A549 (cell line): ENCODE measurements around the gene RASGEF1C.

Source experiments
- EP300 ChIP-seq, 2 experiments: fragments of >200 bp; sonication (Bioruptor Twin); formaldehyde crosslinking; IDR thresholded peaks; 2 replicates in 1 of 2; 3 replicates in 1 of 2; pipeline ENCODE4 v1.6.1; 2016 to 2017
- MYC ChIP-seq: IDR thresholded peaks from 2 replicates; pipeline ENCODE4 v1.6.1; 2012; ENCODE audit warnings: mild to moderate bottlenecking, inconsistent platforms, low read length, improper control_type of control experiment, borderline replicate concordance
- PBX3 ChIP-seq: IDR thresholded peaks from 2 replicates; pipeline ENCODE4 v1.6.1; 2012
- POLR2AphosphoS2 ChIP-seq: conservative IDR thresholded peaks from 2 replicates; pipeline ENCODE4 v1.6.1; 2012; ENCODE audit warnings: low read length, improper control_type of control experiment, inconsistent platforms
- ZFP36 ChIP-seq: fragments of 450-650 bp; IDR thresholded peaks from 2 replicates; pipeline ENCODE4 v1.6.1; 2014; ENCODE audit warnings: borderline replicate concordance; ENCODE audit not compliant: partially characterized antibody
- TF ChIP-seq, protein P1 (sequence below): fragments of >200 bp; sonication (Bioruptor Twin); formaldehyde crosslinking; IDR thresholded peaks from 3 replicates; pipeline ENCODE4 v1.5.1; 2016

DNA sequence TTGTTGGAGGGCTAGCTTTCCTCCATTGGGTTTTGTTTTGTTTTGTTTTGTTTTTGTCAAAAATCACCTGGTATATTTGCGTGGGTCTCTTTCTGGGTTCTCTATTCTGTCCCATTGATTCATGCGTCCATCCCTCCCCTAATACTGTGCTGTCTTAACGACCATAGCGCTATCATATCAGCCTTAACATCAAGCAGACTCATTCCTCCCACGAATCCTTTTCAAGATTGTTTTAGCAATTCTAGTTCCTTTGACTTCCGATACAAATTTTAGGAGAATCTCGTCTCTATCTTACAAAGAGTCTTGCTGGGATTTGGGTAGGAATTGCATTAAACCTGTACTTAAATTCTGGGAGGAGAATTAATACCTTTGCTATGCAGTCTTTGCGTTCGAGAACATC, 106.4 kb downstream of the RASGEF1C start:
- TF ChIP-seq, protein P1, sequence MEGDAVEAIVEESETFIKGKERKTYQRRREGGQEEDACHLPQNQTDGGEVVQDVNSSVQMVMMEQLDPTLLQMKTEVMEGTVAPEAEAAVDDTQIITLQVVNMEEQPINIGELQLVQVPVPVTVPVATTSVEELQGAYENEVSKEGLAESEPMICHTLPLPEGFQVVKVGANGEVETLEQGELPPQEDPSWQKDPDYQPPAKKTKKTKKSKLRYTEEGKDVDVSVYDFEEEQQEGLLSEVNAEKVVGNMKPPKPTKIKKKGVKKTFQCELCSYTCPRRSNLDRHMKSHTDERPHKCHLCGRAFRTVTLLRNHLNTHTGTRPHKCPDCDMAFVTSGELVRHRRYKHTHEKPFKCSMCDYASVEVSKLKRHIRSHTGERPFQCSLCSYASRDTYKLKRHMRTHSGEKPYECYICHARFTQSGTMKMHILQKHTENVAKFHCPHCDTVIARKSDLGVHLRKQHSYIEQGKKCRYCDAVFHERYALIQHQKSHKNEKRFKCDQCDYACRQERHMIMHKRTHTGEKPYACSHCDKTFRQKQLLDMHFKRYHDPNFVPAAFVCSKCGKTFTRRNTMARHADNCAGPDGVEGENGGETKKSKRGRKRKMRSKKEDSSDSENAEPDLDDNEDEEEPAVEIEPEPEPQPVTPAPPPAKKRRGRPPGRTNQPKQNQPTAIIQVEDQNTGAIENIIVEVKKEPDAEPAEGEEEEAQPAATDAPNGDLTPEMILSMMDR: no peak
- no peak for TF ChIP-seq MYC
- no peak for TF ChIP-seq ZFP36
- no peak for TF ChIP-seq PBX3
- TF ChIP-seq EP300 (IDR thresholded peaks at IDR 0.05): no peak
- TF ChIP-seq POLR2AphosphoS2: no peak
